NOMO-1 treated with dmso at 0.1 percent for 144 hours (cell line): ENCODE data around the gene ADAMTS7.
"Not testable (repeated sequence)": the region's sequence is repeated elsewhere in the genome, so short reads cannot be mapped to it uniquely, and the experiment has no call there.

Experiments used
- DNase-seq: peaks from one replicate; lab custom pipeline; 2025; ENCODE audit not compliant: unreplicated experiment; lab: John Stamatoyannopoulos, UW

ADAMTS7 gene, protein sequence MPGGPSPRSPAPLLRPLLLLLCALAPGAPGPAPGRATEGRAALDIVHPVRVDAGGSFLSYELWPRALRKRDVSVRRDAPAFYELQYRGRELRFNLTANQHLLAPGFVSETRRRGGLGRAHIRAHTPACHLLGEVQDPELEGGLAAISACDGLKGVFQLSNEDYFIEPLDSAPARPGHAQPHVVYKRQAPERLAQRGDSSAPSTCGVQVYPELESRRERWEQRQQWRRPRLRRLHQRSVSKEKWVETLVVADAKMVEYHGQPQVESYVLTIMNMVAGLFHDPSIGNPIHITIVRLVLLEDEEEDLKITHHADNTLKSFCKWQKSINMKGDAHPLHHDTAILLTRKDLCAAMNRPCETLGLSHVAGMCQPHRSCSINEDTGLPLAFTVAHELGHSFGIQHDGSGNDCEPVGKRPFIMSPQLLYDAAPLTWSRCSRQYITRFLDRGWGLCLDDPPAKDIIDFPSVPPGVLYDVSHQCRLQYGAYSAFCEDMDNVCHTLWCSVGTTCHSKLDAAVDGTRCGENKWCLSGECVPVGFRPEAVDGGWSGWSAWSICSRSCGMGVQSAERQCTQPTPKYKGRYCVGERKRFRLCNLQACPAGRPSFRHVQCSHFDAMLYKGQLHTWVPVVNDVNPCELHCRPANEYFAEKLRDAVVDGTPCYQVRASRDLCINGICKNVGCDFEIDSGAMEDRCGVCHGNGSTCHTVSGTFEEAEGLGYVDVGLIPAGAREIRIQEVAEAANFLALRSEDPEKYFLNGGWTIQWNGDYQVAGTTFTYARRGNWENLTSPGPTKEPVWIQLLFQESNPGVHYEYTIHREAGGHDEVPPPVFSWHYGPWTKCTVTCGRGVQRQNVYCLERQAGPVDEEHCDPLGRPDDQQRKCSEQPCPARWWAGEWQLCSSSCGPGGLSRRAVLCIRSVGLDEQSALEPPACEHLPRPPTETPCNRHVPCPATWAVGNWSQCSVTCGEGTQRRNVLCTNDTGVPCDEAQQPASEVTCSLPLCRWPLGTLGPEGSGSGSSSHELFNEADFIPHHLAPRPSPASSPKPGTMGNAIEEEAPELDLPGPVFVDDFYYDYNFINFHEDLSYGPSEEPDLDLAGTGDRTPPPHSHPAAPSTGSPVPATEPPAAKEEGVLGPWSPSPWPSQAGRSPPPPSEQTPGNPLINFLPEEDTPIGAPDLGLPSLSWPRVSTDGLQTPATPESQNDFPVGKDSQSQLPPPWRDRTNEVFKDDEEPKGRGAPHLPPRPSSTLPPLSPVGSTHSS (N-terminal part only)

GRCh38 chr15:78811124-78811824, at the start of gene ADAMTS7:
ADAMTS7 (minus strand) TSS chr15:78811464; CDS start chr15:78811220, 244 bp downstream.
- no peak for DNase-seq

DNA sequence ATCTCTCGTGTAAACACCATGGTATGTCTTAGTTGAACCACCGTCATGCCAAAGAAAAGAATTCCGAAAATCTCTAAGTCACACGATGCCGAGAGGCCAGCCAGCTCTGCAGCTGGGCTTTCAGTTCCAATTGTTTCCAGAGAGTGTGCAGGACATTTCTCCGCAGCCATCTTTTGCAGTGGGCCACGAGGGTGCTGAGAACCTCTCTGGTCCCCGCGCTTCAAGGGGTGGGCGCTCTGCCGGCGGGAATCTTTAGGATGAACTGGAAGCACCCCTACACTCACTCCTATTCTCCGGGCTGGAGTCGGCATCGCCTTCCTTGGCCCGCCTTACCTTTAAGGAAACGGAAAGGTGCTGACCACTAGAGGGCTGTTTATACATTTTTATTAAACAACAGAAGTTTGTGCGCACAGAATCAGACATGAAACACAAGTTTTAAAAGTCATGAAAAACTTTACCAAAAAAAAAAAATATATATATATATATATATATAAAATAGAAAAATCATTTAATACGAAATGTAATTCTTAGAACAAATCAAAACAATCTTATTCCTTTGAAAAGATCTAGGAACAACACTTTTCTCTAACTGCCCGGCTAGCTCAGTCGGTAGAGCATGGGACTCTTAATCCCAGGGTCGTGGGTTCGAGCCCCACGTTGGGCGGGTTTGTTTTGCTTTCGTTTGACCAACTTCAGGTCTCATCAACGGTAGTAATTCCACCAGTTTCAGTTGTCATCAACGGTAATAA, 48.9 kb upstream of the ADAMTS7 start:
- peak; percentile 65 for DNase-seq

DNA sequence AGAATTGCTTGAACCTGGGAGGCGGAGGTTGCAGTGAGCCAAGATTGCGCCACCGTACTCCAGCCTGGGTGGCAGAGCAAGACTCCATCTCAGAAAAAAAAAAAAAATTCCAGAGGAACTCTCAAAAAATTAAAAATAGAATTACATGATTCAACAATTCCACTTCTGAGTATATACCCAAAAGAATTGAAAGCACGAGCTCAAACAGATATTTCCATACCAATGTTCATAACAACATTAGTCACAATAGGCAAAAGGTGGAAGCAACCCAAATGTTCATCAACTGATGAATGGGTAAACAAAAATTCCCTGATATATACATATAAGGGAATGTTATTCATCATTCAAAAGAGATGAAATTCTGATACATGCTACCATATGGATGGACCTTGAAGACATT, 44.5 kb upstream of the ADAMTS7 start:
- no peak for DNase-seq

DNA sequence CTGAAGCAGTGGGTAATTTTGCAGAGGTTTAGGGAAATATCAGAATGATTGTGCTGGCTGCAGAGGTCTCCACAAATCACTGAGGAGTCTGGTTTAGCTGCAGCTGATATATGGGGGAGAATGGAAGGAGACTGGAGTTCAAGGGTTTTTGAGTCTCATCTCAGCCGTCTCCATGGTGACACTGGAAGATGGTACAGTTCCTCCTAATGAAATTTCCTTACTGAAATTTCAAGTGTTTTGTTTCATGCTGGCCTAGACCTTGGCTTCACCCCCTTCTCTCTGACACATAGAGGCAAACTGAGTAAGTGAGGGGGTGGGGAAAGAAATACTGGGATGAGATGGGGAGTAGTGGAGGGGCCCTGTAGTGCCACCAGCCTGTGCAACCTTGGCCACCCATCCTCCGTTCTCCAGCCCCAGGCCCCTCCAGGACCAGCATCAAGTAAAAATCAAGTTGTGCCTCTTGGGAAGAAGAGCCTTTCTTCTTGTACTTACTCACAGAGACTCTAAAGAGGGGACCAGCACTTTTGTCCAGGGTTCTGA, 43.6 kb upstream of the ADAMTS7 start:
- DNase-seq, result no peak

GRCh38 chr15:78853500-78853899, 42.2 kb upstream of the ADAMTS7 start:
- DNase-seq, result no peak

DNA sequence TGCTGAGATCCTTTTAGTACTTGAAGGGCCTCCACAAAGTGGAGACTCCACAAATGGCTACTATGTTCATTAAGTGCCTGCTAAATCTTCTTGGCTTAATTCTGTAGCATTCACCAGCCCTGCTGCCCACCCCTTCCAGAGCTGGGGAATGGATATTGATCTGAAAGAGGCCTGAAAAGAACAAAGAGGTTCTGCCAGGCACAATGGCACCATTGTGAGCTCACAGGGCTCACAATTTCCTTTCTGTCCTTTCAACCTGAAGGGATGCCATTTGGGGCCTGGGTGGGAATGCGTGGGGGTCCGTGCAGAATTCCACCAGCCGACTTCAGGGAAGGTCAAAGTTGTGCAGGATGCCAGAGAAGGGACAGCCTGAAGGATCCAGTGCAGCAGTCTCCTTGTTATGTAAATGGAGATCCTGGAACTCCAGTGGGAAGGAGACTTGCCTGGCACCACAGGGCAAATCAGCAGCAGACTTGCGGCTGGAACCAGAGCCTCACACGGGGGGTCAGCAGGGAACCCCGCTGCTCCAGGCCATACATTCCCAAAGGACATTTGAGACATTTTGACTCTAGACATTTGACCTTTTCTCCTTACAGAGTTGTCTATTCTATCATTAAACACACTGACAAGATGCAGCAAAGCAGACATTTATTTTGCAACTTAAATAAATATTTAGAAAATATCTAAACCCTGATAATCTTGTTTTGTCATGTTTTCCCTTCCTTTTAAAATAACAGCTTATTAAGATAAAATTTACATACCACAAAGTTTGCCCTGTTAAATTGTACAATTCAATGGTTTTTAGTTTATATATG, 39.9 kb upstream of the ADAMTS7 start:
- DNase-seq, result no peak

GRCh38 chr15:78850352-78850751, 39.1 kb upstream of the ADAMTS7 start:
- DNase-seq, result no peak

DNA sequence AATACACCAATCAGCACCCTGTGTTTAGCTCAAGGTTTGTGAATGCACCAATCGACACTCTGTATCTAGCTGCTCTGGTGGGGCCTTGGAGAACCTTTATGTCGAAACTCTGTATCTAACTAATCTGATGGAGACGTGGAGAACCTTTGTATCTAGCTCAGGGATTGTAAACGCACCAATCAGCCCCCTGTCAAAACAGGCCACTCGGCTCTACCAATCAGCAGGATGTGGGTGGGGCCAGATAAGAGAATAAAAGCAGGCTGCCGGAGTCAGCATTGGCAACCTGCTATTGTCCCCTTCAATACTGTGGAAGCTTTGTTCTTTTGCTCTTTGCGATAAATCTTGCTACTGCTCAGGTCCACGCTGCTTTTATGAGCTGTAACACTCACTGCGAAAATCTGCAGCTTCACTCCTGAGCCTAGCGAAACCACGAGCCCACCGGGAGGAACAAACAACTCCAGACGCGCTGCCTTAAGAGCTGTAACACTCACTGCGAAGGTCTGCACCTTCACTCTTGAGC, 36.2 kb upstream of the ADAMTS7 start:
- not testable (repeated sequence) for DNase-seq

GRCh38 chr15:78846906-78847305, 35.6 kb upstream of the ADAMTS7 start:
- DNase-seq, result not testable (repeated sequence)

GRCh38 chr15:78842519-78842918, 31.3 kb upstream of the ADAMTS7 start:
- DNase-seq, result no peak

GRCh38 chr15:78841891-78842290, 30.6 kb upstream of the ADAMTS7 start:
- DNase-seq, result no peak

GRCh38 chr15:78841376-78841706, 30.1 kb upstream of the ADAMTS7 start:
- DNase-seq, result no peak

GRCh38 chr15:78840661-78841375, 29.6 kb upstream of the ADAMTS7 start:
- DNase-seq, result peak; percentile 8

GRCh38 chr15:78839151-78839550, 27.9 kb upstream of the ADAMTS7 start:
- not testable (repeated sequence) for DNase-seq

DNA sequence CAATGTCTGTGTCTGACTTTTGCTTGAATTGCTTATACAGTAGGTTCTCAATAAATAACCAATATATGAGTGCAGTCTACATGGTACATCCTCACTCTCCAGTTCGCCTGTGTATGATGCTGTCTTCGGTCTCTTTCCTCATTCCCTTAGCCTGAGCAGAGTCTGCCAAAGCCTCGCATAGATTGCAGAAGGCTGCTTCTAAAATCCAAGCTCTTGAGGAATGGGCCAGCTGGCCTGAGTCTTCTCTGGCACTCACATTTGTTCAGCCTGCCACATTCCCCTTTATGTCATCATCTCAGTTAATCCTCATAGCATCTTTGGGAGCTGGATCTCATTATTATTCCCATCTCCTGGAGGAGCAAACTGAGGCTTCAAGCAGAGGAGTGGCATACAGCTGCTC, 27.2 kb upstream of the ADAMTS7 start:
- no peak for DNase-seq

GRCh38 chr15:78837543-78837942, 26.3 kb upstream of the ADAMTS7 start:
- no peak for DNase-seq

GRCh38 chr15:78837131-78837530, 25.9 kb upstream of the ADAMTS7 start:
- no peak for DNase-seq

- DNase-seq, result no peak
These were observed 25.1 kb upstream of the ADAMTS7 start for GRCh38 chr15:78836333-78836732.
